Stimulated activated CD4-positive, alpha-beta T cell treated with anti-CD3 and anti-CD28 coated beads, Interleukin-1b, Interleukin-23, amount 100 ng/mL, for 1 hour (primary cell): ENCODE measurements around the gene MECR.
"Not testable (repeated sequence)": the region's sequence is repeated elsewhere in the genome, so short reads cannot be mapped to it uniquely, and the experiment has no call there.

Source experiments
- DNase-seq, 2 donors: peaks; one replicate each; pipeline ENCODE4 v3.0.0-alpha.2; 2020; ENCODE audit warnings: low read depth in 2 of 2

Gene MECR

GRCh38 chr1:29169976-29170375 lies 60.8 kb downstream of the MECR start:
- DNase-seq: no peak

DNA sequence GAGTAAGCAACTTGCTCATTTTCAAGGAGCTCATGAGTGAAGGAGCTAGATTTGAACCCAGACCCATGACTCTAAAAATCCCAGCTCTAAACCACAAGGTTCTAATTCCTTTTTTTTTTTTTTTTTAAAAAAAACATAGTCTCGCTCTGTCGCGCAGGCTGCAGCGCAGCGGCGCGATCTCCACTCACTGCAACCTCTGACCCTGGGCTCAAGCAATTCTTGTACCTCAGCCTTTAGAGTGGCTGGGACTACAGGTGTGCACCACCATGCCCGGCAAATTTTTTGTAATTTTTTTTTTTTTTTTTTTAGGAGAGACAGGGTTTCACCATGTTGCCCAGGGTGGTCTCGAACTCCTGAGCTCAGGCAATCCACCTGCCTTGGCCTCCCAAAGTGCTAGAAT lies 62.8 kb downstream of the MECR start:
- DNase-seq: no peak

- DNase-seq: no peak
Observed at GRCh38 chr1:29166291-29166878, 64.3 kb downstream of the MECR start.

DNA sequence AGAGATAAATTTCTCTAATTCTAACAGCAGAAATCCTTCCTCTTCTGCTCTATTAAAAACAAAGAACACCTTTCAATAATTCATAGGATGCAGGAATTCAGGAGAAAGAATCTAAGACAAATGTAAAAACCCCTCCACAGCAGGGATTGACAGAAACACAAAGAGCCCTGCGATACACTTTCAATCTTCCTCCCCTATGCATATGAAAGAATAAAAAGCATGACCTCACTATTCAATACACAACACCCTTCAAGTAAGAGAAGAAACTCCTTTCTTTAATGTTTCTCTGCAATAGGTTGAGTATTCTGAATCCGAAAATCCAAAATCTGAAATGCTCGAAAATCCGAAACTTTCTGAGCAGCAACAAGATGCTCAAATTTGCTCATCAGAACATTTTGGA lies 66.1 kb downstream of the MECR start:
- DNase-seq: no peak

GRCh38 chr1:29162476-29163138 lies 68.1 kb downstream of the MECR start:
- DNase-seq: no peak

DNA sequence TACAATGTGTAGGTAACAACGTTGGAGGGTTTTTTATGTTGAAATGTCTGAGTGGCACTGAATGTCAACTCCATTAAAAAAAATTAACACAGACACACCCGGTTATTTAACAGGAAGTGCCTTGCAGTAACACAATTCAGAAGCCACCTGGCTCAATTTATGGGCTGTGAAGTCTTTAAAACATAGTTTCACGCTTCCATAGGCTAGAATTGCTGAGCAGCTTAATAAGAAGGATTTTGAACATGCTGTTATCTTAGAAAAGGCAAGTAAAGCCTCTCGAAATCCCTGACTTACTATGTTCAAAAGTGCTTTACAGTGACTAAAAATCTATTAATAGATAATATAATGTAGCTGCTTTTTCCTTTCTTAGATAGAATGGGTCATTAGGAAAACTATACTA lies 68.7 kb downstream of the MECR start:
- DNase-seq: no peak

- DNase-seq: no peak
Observed at GRCh38 chr1:29159773-29160172, 71.0 kb downstream of the MECR start.

DNA sequence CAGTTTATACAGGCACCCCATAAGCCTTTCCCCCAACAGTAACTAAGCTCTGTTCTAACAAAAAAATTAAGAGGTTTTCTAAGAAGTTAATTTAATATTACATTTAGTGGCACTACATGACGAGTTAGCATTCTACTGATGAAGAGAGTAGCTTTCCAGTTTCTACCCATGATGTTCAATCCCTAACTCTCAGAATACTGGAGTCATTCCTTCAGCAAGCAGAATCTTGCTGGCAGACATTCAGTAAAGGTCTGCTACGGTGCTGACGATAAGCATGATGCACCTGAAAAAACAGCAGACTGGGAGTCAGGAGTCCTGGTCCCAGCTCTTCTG lies 73.5 kb downstream of the MECR start:
- DNase-seq: no peak

- no peak for DNase-seq
Observed at GRCh38 chr1:29156543-29157268, 74.0 kb downstream of the MECR start.

GRCh38 chr1:29152046-29152805 lies 78.5 kb downstream of the MECR start:
- DNase-seq: no peak

DNA sequence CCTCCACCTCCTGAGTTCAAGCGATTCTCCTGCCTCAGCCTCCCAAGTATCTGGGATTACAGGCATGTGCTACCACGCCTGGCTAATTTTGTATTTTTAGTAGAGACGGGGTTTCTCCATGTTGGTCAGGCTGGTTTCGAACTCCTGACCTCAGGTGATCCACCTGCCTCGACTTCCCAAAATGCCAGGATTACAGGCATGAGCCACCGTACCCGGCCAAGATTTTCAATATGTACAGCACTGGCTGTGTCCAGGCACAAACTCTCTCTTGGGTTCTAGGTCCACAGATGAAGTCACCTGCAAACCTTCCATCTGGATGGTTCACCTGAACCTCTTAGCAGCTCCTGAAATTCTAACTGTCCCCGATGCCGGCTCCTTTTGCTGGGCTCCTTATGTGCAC lies 80.4 kb downstream of the MECR start:
- DNase-seq: not testable (repeated sequence)

DNA sequence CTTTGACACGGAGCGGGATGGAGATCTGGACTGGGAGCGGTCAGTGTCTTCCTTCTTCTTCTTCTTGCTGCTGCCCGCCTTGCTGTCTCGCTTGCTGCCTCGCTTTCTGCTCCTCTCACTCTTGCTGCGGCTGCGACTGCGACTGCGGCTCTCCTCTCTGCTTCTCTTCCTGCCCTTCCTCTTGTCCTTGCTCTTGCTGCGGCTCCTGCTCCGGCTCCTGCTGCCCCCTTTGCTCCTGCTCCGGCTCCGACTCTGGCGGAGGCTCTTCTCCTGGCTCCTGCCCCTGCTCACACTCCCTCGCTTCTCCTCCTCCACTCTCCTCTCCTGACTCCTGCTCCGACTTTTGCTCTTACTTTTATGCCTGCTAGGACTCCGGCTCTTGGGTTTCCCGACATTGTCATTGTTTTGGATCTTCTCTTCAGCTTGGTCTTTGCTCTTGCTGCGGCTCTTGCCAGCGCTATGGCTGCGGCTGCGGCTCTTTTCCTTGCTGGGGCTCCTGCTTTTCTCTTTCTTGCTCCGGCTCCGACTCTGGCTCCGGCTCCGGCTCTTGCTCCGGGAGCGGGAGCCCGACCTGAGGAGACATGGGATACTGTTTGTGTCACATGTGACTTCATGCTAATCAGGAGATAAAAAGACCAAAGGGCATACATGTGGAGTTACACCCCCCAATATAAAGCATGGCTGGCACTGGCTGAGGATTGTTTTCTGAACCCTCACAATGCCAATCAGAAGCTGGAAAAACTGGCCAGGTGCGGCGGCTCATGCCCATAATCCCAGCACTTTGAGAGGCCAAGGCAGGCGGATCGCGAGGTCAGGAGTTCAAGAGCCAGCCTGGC lies 81.9 kb downstream of the MECR start:
- no peak for DNase-seq

- DNase-seq: no peak
Observed at GRCh38 chr1:29145739-29146437, 84.8 kb downstream of the MECR start.

- DNase-seq: no peak
Observed at GRCh38 chr1:29144178-29144577, 86.6 kb downstream of the MECR start.

- DNase-seq: no peak
Observed at GRCh38 chr1:29142714-29143113, 88.0 kb downstream of the MECR start.
